HepG2 (cell line): ENCODE data around the gene MPI. TPM values are rescaled to one million over a fixed set of nuclear protein-coding genes. Genes with fewer than 3 reads are reported as not detected.
A peak's percentile ranks its signal among the peaks of the same experiment; 100 is the strongest.

Experiments
- ASH2L ChIP-seq: fragments of 300-600, 200-600 bp; sonication (generic); IDR thresholded peaks from 2 replicates; pipeline ENCODE4 v1.7.0; 2017; ENCODE audit warnings: low read depth, mild to moderate bottlenecking, moderate library complexity, mixed read lengths, low read length; ENCODE audit not compliant: insufficient read length
- CHD2 ChIP-seq: IDR thresholded peaks from 2 replicates; pipeline ENCODE4 v1.6.1; 2011; ENCODE audit warnings: low read depth, low read length, improper control_type of control experiment
- ELF3 ChIP-seq: IDR thresholded peaks from 2 replicates; pipeline ENCODE4 v1.6.1; 2016; ENCODE audit warnings: missing genetic modification reagents, missing compliant biosample characterization
- FIP1L1 ChIP-seq: fragments of 200-400 bp; formaldehyde crosslinking; IDR thresholded peaks from 2 replicates; pipeline ENCODE4 v1.6.1; 2018; ENCODE audit warnings: low read depth, mild to moderate bottlenecking, low read length, moderate library complexity, borderline replicate concordance; ENCODE audit not compliant: insufficient read depth
- HDAC1 ChIP-seq: sonication (generic); formaldehyde crosslinking; IDR thresholded peaks from 2 replicates; pipeline ENCODE4 v1.5.1; 2020; ENCODE audit warnings: mild to moderate bottlenecking, missing genetic modification reagents
- HIVEP1 ChIP-seq: sonication (generic); formaldehyde crosslinking; IDR thresholded peaks from 2 replicates; pipeline ENCODE4 v1.4.0; 2020; ENCODE audit warnings: mild to moderate bottlenecking, missing genetic modification reagents
- HNRNPUL1 ChIP-seq: fragments of 200-400 bp; formaldehyde crosslinking; IDR thresholded peaks from 2 replicates; pipeline ENCODE4 v1.6.1; 2017; ENCODE audit warnings: low read depth, mild to moderate bottlenecking, low read length, moderate library complexity
- KMT2A ChIP-seq: sonication (generic); formaldehyde crosslinking; IDR thresholded peaks from 2 replicates; pipeline ENCODE4 v1.4.0; 2020; ENCODE audit warnings: missing genetic modification reagents
- RELA ChIP-seq: sonication (generic); formaldehyde crosslinking; IDR thresholded peaks from 2 replicates; pipeline ENCODE4 v1.4.0; 2020; ENCODE audit warnings: missing genetic modification reagents
- RORA ChIP-seq: sonication (generic); formaldehyde crosslinking; IDR thresholded peaks from 2 replicates; pipeline ENCODE4 v1.5.0; 2020; ENCODE audit warnings: mild to moderate bottlenecking, missing genetic modification reagents, moderate library complexity
- SMYD3 ChIP-seq: sonication (generic); formaldehyde crosslinking; IDR thresholded peaks from 2 replicates; pipeline ENCODE4 v1.8.1; 2023; ENCODE audit warnings: mild to moderate bottlenecking, missing genetic modification reagents
- ZC3H4 ChIP-seq: sonication (generic); formaldehyde crosslinking; IDR thresholded peaks from 2 replicates; pipeline ENCODE4 v1.4.0; 2020; ENCODE audit warnings: missing genetic modification reagents, borderline replicate concordance
- ZNF460 ChIP-seq: sonication (generic); formaldehyde crosslinking; IDR thresholded peaks from 2 replicates; pipeline ENCODE4 v1.5.1; 2020; ENCODE audit warnings: missing genetic modification reagents, mild to moderate bottlenecking, borderline replicate concordance
- ZNF543 ChIP-seq: sonication (generic); formaldehyde crosslinking; IDR thresholded peaks from 2 replicates; pipeline ENCODE4 v1.4.0; 2020; ENCODE audit warnings: mild to moderate bottlenecking, missing genetic modification reagents
- ZNF598 ChIP-seq: sonication (generic); formaldehyde crosslinking; IDR thresholded peaks from 2 replicates; pipeline ENCODE4 v1.5.1; 2020; ENCODE audit warnings: mild to moderate bottlenecking, missing genetic modification reagents, borderline replicate concordance
- ZNF672 ChIP-seq: sonication (generic); formaldehyde crosslinking; IDR thresholded peaks from 2 replicates; pipeline ENCODE4 v1.8.1; 2022; ENCODE audit warnings: missing genetic modification reagents
- ZNF792 ChIP-seq: IDR thresholded peaks from 2 replicates; pipeline ENCODE4 v1.6.1; 2016
- polyA plus RNA-seq, 8 experiments: library from polyadenylated mRNA; depleted of rRNA in 3 of 8; stranded (reverse) in 7 of 8; unstranded in 1 of 8; fragments of >200 nt; fragmentation: Illumina TruSeq in 4 of 8; extraction: Trizol in 4 of 8; gene quantifications; 2 replicates each; pipeline versions ENCODE4 v1.2.1 to v1.2.3, GENCODE V29; 2011 to 2016; ENCODE audit warnings: low read depth in 4 of 8, missing spikeins in 1 of 8, mixed read lengths in 1 of 8; ENCODE audit not compliant: insufficient read depth in 1 of 8
- total RNA-seq, 5 experiments: library from RNA; depleted of rRNA; stranded (reverse); fragments of >200 nt; fragmentation: Illumina TruSeq; extraction: Trizol; gene quantifications; 2 replicates each; pipeline ENCODE4 v1.2.3, GENCODE V29; 2016; ENCODE audit warnings: low read depth in 1 of 5
- TF ChIP-seq, protein P1 (sequence below): sonication (generic); formaldehyde crosslinking; IDR thresholded peaks from 2 replicates; pipeline ENCODE4 v1.4.0; 2020; ENCODE audit warnings: missing genetic modification reagents
- TF ChIP-seq, protein P2 (sequence below): sonication (generic); formaldehyde crosslinking; IDR thresholded peaks from 2 replicates; pipeline ENCODE4 v1.8.1; 2023; ENCODE audit warnings: mild to moderate bottlenecking, missing genetic modification reagents, borderline replicate concordance
- TF ChIP-seq, protein P3 (sequence below): sonication (generic); formaldehyde crosslinking; IDR thresholded peaks from 2 replicates; pipeline ENCODE4 v1.4.0; 2020; ENCODE audit warnings: missing genetic modification reagents, mild to moderate bottlenecking, borderline replicate concordance
- TF ChIP-seq, protein P4 (sequence below): sonication (generic); formaldehyde crosslinking; IDR thresholded peaks from 2 replicates; pipeline ENCODE4 v1.4.0; 2020; ENCODE audit warnings: mild to moderate bottlenecking, low read depth, missing genetic modification reagents
- TF ChIP-seq, protein P5 (sequence below): IDR thresholded peaks from 2 replicates; pipeline ENCODE4 v1.6.1; 2016; ENCODE audit warnings: missing compliant biosample characterization, missing genetic modification reagents, borderline replicate concordance

Gene MPI
- total and polyA plus RNA-seq, 2 of the 13 experiments (the other 11 are each of a cell fraction or from before 2014, with no cell fraction given), result 36.9 to 63.5 TPM

DNA sequence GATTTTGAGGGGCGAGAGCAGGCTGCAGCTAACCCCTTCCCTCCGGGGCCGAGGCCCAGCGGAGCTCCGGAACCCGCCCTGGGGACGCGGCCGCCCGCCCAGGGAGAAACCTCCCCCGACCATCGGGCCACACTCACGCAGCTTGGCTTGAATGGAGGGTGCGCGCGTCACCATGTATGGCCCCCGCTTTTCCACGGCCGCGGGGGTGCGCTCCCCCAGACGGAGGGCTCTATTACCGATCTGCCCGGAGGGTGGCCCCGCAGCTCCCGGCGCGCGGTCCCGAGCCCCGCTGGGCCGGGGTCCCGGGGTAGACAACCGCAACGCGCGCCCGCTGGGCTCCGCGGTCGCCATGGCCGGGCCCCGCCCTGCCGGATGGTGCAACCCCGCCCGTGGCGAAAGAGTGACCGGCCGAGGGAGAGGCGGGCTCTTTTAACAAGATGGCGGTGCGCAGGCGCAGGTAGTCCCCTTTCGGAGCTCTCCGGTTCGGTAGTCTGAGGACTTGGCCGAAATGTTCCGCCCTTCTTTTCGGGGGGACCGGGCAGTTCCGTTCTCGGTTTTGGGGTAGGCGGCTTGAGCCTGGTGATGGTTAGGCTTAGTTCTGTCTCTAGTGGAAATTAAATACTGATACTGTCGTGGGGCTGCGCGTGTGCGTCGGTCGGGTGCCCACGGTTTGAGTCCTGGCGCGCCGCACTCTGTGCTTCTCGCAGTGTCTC lies 16.8 kb downstream of the MPI start, which contains the start of gene FAM219B (continued):
- TF ChIP-seq, protein P1, sequence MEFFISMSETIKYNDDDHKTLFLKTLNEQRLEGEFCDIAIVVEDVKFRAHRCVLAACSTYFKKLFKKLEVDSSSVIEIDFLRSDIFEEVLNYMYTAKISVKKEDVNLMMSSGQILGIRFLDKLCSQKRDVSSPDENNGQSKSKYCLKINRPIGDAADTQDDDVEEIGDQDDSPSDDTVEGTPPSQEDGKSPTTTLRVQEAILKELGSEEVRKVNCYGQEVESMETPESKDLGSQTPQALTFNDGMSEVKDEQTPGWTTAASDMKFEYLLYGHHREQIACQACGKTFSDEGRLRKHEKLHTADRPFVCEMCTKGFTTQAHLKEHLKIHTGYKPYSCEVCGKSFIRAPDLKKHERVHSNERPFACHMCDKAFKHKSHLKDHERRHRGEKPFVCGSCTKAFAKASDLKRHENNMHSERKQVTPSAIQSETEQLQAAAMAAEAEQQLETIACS, result peak; percentile 63
- no peak for TF ChIP-seq RELA (CRISPR knock-in tag)
- TF ChIP-seq, protein P2, sequence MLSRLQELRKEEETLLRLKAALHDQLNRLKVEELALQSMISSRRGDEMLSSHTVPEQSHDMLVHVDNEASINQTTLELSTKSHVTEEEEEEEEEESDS (CRISPR knock-in tag), result no peak
- 0 out of 2 replicates have a peak, but pooled peaks have one; percentile 21 for TF ChIP-seq ZNF792 (CRISPR knock-in tag)
- no peak for TF ChIP-seq ZNF598 (CRISPR knock-in tag)
- no peak for TF ChIP-seq HIVEP1 (CRISPR knock-in tag)
- TF ChIP-seq, protein P3, sequence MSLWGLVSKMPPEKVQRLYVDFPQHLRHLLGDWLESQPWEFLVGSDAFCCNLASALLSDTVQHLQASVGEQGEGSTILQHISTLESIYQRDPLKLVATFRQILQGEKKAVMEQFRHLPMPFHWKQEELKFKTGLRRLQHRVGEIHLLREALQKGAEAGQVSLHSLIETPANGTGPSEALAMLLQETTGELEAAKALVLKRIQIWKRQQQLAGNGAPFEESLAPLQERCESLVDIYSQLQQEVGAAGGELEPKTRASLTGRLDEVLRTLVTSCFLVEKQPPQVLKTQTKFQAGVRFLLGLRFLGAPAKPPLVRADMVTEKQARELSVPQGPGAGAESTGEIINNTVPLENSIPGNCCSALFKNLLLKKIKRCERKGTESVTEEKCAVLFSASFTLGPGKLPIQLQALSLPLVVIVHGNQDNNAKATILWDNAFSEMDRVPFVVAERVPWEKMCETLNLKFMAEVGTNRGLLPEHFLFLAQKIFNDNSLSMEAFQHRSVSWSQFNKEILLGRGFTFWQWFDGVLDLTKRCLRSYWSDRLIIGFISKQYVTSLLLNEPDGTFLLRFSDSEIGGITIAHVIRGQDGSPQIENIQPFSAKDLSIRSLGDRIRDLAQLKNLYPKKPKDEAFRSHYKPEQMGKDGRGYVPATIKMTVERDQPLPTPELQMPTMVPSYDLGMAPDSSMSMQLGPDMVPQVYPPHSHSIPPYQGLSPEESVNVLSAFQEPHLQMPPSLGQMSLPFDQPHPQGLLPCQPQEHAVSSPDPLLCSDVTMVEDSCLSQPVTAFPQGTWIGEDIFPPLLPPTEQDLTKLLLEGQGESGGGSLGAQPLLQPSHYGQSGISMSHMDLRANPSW (CRISPR knock-in tag), result no peak
- no peak for TF ChIP-seq ZNF672 (CRISPR knock-in tag)
- peak; percentile 30 for TF ChIP-seq ELF3 (CRISPR knock-in tag)
- peak; percentile 51; the same call in 1 of the 2 replicates for TF ChIP-seq ZNF543 (CRISPR knock-in tag)
- TF ChIP-seq KMT2A (CRISPR knock-in tag), result peak; percentile 38; the same call in 1 of the 2 replicates
- no peak for TF ChIP-seq RORA
- no peak for TF ChIP-seq CHD2
- TF ChIP-seq SMYD3 (CRISPR knock-in tag), result no peak
- TF ChIP-seq ZC3H4, result no peak
- TF ChIP-seq, protein P4, sequence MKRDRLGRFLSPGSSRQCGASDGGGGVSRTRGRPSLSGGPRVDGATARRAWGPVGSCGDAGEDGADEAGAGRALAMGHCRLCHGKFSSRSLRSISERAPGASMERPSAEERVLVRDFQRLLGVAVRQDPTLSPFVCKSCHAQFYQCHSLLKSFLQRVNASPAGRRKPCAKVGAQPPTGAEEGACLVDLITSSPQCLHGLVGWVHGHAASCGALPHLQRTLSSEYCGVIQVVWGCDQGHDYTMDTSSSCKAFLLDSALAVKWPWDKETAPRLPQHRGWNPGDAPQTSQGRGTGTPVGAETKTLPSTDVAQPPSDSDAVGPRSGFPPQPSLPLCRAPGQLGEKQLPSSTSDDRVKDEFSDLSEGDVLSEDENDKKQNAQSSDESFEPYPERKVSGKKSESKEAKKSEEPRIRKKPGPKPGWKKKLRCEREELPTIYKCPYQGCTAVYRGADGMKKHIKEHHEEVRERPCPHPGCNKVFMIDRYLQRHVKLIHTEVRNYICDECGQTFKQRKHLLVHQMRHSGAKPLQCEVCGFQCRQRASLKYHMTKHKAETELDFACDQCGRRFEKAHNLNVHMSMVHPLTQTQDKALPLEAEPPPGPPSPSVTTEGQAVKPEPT (CRISPR knock-in tag), result 0 out of 2 replicates have a peak, but pooled peaks have one; percentile 7
- TF ChIP-seq, protein P5, sequence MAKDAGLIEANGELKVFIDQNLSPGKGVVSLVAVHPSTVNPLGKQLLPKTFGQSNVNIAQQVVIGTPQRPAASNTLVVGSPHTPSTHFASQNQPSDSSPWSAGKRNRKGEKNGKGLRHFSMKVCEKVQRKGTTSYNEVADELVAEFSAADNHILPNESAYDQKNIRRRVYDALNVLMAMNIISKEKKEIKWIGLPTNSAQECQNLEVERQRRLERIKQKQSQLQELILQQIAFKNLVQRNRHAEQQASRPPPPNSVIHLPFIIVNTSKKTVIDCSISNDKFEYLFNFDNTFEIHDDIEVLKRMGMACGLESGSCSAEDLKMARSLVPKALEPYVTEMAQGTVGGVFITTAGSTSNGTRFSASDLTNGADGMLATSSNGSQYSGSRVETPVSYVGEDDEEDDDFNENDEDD (CRISPR knock-in tag), result peak; percentile 43; the same call in 1 of the 2 replicates
- no peak for TF ChIP-seq HNRNPUL1
- TF ChIP-seq ASH2L, result peak; percentile 64
- TF ChIP-seq FIP1L1, result peak; percentile 65; the same call in 1 of the 2 replicates
- no peak for TF ChIP-seq ZNF460 (CRISPR knock-in tag)
- TF ChIP-seq HDAC1 (CRISPR knock-in tag), result peak; percentile 23; the same call in 1 of the 2 replicates
